HepG2 (cell line): ENCODE results near the gene INHBE. TPM values are rescaled to one million over a fixed set of nuclear protein-coding genes. Genes with fewer than 3 reads are reported as not detected.

Source experiments
- ATF7-NPFF ChIP-seq: sonication (generic); formaldehyde crosslinking; IDR thresholded peaks from 2 replicates; pipeline ENCODE4 v1.8.1; 2023; ENCODE audit warnings: mild to moderate bottlenecking, low read depth, missing genetic modification reagents, moderate library complexity
- BCL6 ChIP-seq: IDR thresholded peaks from 2 replicates; pipeline ENCODE4 v1.6.1; 2016; ENCODE audit warnings: missing genetic modification reagents, missing compliant biosample characterization
- FOSL2 ChIP-seq: sonication (generic); formaldehyde crosslinking; IDR thresholded peaks from 2 replicates; pipeline ENCODE4 v1.4.0; 2020; ENCODE audit warnings: missing genetic modification reagents
- IRX3 ChIP-seq: sonication (generic); formaldehyde crosslinking; IDR thresholded peaks from 2 replicates; pipeline ENCODE4 v1.8.1; 2023; ENCODE audit warnings: mild to moderate bottlenecking, low read depth, missing genetic modification reagents, borderline replicate concordance
- JUN ChIP-seq: sonication (generic); formaldehyde crosslinking; IDR thresholded peaks from 2 replicates; pipeline ENCODE4 v1.4.0; 2020; ENCODE audit warnings: mild to moderate bottlenecking, missing genetic modification reagents
- JUNB ChIP-seq: sonication (generic); formaldehyde crosslinking; IDR thresholded peaks from 2 replicates; pipeline ENCODE4 v1.8.0; 2022; ENCODE audit warnings: missing genetic modification reagents, mild to moderate bottlenecking, borderline replicate concordance
- KDM5B ChIP-seq: sonication (generic); formaldehyde crosslinking; IDR thresholded peaks from 2 replicates; pipeline ENCODE4 v1.4.0; 2020; ENCODE audit warnings: missing genetic modification reagents, mild to moderate bottlenecking, borderline replicate concordance
- KLF15 ChIP-seq: sonication (generic); formaldehyde crosslinking; IDR thresholded peaks from 2 replicates; pipeline ENCODE4 v1.8.1; 2023; ENCODE audit warnings: borderline replicate concordance, mild to moderate bottlenecking, inconsistent platforms, missing genetic modification reagents, mixed read lengths
- MED8 ChIP-seq: sonication (generic); formaldehyde crosslinking; IDR thresholded peaks from 2 replicates; pipeline ENCODE4 v1.8.1; 2023; ENCODE audit warnings: mild to moderate bottlenecking, missing genetic modification reagents; ENCODE audit not compliant: insufficient replicate concordance
- MXI1 ChIP-seq: IDR thresholded peaks from 3 replicates; pipeline ENCODE4 v1.6.1; 2012; ENCODE audit warnings: low read depth, low read length, inconsistent platforms, borderline replicate concordance
- NFE2L1 ChIP-seq: sonication (generic); formaldehyde crosslinking; IDR thresholded peaks from 2 replicates; pipeline ENCODE4 v1.4.0; 2020; ENCODE audit warnings: missing genetic modification reagents, mild to moderate bottlenecking, borderline replicate concordance
- PPARG ChIP-seq: conservative IDR thresholded peaks from 2 replicates; pipeline ENCODE4 v1.6.1; 2016; ENCODE audit warnings: missing biosample characterization, missing genetic modification reagents
- RXRB ChIP-seq: IDR thresholded peaks from 2 replicates; pipeline ENCODE4 v1.6.1; 2016; ENCODE audit warnings: borderline replicate concordance, missing genetic modification reagents, missing compliant biosample characterization
- SMC3 ChIP-seq: IDR thresholded peaks from 2 replicates; pipeline ENCODE4 v1.6.1; 2011; ENCODE audit warnings: low read length, improper control_type of control experiment
- SP5 ChIP-seq: IDR thresholded peaks from 2 replicates; pipeline ENCODE4 v1.6.1; 2016; ENCODE audit warnings: low read depth, borderline replicate concordance
- SRF ChIP-seq: IDR thresholded peaks from 2 replicates; pipeline ENCODE4 v1.6.1; 2011; ENCODE audit warnings: mild to moderate bottlenecking, low read depth, low read length, moderate library complexity
- TEAD2 ChIP-seq: sonication (generic); formaldehyde crosslinking; IDR thresholded peaks from 2 replicates; pipeline ENCODE4 v1.9.0; 2021; ENCODE audit warnings: missing genetic modification reagents
- TOPORS ChIP-seq: sonication (generic); formaldehyde crosslinking; IDR thresholded peaks from 2 replicates; pipeline ENCODE4 v1.8.0; 2023; ENCODE audit warnings: mild to moderate bottlenecking, missing genetic modification reagents
- XRCC5 ChIP-seq: fragments of 200-400 bp; formaldehyde crosslinking; optimal IDR thresholded peaks from 2 replicates; pipeline ENCODE3; 2017; ENCODE audit warnings: mild to moderate bottlenecking, low read length
- ZBTB1 ChIP-seq: sonication (generic); formaldehyde crosslinking; IDR thresholded peaks from 2 replicates; pipeline ENCODE4 v1.4.0; 2020; ENCODE audit warnings: missing genetic modification reagents, borderline replicate concordance
- ZKSCAN5 ChIP-seq: sonication (generic); formaldehyde crosslinking; IDR thresholded peaks from 2 replicates; pipeline ENCODE4 v1.5.1; 2020; ENCODE audit warnings: mild to moderate bottlenecking, missing genetic modification reagents
- ZNF143 ChIP-seq: sonication (generic); formaldehyde crosslinking; IDR thresholded peaks from 2 replicates; pipeline ENCODE4 v1.4.0; 2020; ENCODE audit warnings: missing genetic modification reagents
- ZNF225 ChIP-seq: sonication (generic); formaldehyde crosslinking; IDR thresholded peaks from 2 replicates; pipeline ENCODE4 v1.4.0; 2020; ENCODE audit warnings: mild to moderate bottlenecking, missing genetic modification reagents
- ZNF282 ChIP-seq: fragments of 450-650 bp; IDR thresholded peaks from 2 replicates; pipeline ENCODE4 v1.6.1; 2018; ENCODE audit not compliant: partially characterized antibody
- ZNF331 ChIP-seq: sonication (generic); formaldehyde crosslinking; IDR thresholded peaks from 2 replicates; pipeline ENCODE4 v1.4.0; 2020; ENCODE audit warnings: missing genetic modification reagents
- ZNF577 ChIP-seq: sonication (generic); formaldehyde crosslinking; IDR thresholded peaks from 2 replicates; pipeline ENCODE4 v1.4.0; 2020; ENCODE audit warnings: mild to moderate bottlenecking, low read depth, missing genetic modification reagents, borderline replicate concordance
- ZNF652 ChIP-seq: IDR thresholded peaks from 2 replicates; pipeline ENCODE4 v1.6.1; 2016; ENCODE audit warnings: low read depth, borderline replicate concordance
- polyA plus RNA-seq, 8 experiments: library from polyadenylated mRNA; depleted of rRNA in 3 of 8; stranded (reverse) in 7 of 8; unstranded in 1 of 8; fragments of >200 nt; fragmentation: Illumina TruSeq in 4 of 8; extraction: Trizol in 4 of 8; gene quantifications; 2 replicates each; pipeline versions ENCODE4 v1.2.1 to v1.2.3, GENCODE V29; 2011 to 2016; ENCODE audit warnings: low read depth in 4 of 8, missing spikeins in 1 of 8, mixed read lengths in 1 of 8; ENCODE audit not compliant: insufficient read depth in 1 of 8
- total RNA-seq, 5 experiments: library from RNA; depleted of rRNA; stranded (reverse); fragments of >200 nt; fragmentation: Illumina TruSeq; extraction: Trizol; gene quantifications; 2 replicates each; pipeline ENCODE4 v1.2.3, GENCODE V29; 2016; ENCODE audit warnings: low read depth in 1 of 5
- TF ChIP-seq, protein P1 (sequence below): sonication (generic); formaldehyde crosslinking; conservative IDR thresholded peaks from 2 replicates; pipeline ENCODE4 v1.8.0; 2022; ENCODE audit warnings: missing genetic modification reagents
- TF ChIP-seq, protein P2 (sequence below): IDR thresholded peaks from 2 replicates; pipeline ENCODE4 v1.6.1; 2018; ENCODE audit warnings: missing genetic modification reagents, mild to moderate bottlenecking, missing compliant biosample characterization
- TF ChIP-seq, protein P3 (sequence below): sonication (generic); formaldehyde crosslinking; IDR thresholded peaks from 2 replicates; pipeline ENCODE4 v1.5.1; 2020; ENCODE audit warnings: missing genetic modification reagents, mild to moderate bottlenecking, borderline replicate concordance

Gene INHBE
- total and polyA plus RNA-seq, 2 of the 13 experiments (the other 11 are each of a cell fraction or from before 2014, with no cell fraction given): 17.0 to 32.0 TPM

- TF ChIP-seq NFE2L1 (CRISPR knock-in tag) (no peak), BCL6 (CRISPR knock-in tag) (peak; percentile 42; the same call in 1 of the 2 replicates), MED8 (CRISPR knock-in tag) (no peak), RXRB (CRISPR knock-in tag) (peak; percentile 65; the same call in 1 of the 2 replicates), JUNB (CRISPR knock-in tag) (no peak), TOPORS (CRISPR knock-in tag) (no peak), ATF7-NPFF (CRISPR knock-in tag) (no peak), MXI1 (no peak), XRCC5 (peak; percentile 66), ZBTB1 (CRISPR knock-in tag) (no peak), ZKSCAN5 (CRISPR knock-in tag) (no peak), ZNF282 (no peak), ZNF331 (peak; percentile 34; the same call in 1 of the 2 replicates), ZNF577 (no peak), ZNF225 (CRISPR knock-in tag) (no peak), IRX3 (CRISPR knock-in tag) (no peak), ZNF143 (CRISPR knock-in tag) (no peak), ZNF652 (CRISPR knock-in tag) (no peak), TEAD2 (no peak), SRF (no peak), JUN (no peak), PPARG (CRISPR knock-in tag) (no peak), KLF15 (CRISPR knock-in tag) (no peak), FOSL2 (CRISPR knock-in tag) (0 out of 2 replicates have a peak, but pooled peaks have one; percentile 11), SP5 (CRISPR knock-in tag) (peak; percentile 32; the same call in 1 of the 2 replicates), SMC3 (peak; percentile 87), KDM5B (CRISPR knock-in tag) (0 out of 2 replicates have a peak, but pooled peaks have one; percentile 52)
- TF ChIP-seq, protein P1, sequence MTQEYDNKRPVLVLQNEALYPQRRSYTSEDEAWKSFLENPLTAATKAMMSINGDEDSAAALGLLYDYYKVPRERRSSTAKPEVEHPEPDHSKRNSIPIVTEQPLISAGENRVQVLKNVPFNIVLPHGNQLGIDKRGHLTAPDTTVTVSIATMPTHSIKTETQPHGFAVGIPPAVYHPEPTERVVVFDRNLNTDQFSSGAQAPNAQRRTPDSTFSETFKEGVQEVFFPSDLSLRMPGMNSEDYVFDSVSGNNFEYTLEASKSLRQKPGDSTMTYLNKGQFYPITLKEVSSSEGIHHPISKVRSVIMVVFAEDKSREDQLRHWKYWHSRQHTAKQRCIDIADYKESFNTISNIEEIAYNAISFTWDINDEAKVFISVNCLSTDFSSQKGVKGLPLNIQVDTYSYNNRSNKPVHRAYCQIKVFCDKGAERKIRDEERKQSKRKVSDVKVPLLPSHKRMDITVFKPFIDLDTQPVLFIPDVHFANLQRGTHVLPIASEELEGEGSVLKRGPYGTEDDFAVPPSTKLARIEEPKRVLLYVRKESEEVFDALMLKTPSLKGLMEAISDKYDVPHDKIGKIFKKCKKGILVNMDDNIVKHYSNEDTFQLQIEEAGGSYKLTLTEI (CRISPR knock-in tag): no peak
- TF ChIP-seq, protein P2, sequence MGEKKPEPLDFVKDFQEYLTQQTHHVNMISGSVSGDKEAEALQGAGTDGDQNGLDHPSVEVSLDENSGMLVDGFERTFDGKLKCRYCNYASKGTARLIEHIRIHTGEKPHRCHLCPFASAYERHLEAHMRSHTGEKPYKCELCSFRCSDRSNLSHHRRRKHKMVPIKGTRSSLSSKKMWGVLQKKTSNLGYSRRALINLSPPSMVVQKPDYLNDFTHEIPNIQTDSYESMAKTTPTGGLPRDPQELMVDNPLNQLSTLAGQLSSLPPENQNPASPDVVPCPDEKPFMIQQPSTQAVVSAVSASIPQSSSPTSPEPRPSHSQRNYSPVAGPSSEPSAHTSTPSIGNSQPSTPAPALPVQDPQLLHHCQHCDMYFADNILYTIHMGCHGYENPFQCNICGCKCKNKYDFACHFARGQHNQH (CRISPR knock-in tag): no peak
- TF ChIP-seq, protein P3, sequence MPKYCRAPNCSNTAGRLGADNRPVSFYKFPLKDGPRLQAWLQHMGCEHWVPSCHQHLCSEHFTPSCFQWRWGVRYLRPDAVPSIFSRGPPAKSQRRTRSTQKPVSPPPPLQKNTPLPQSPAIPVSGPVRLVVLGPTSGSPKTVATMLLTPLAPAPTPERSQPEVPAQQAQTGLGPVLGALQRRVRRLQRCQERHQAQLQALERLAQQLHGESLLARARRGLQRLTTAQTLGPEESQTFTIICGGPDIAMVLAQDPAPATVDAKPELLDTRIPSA: no peak
These were observed 2.1 kb upstream of the INHBE start (continued) for GRCh38 chr12:57452937-57453509.
